A549 (cell line): ENCODE data around the gene GFPT1. TPM values are rescaled to one million over a fixed set of nuclear protein-coding genes. Genes with fewer than 3 reads are reported as not detected.

Experiments
- ATAC-seq, 2 experiments: fragments of 200-7000 bp in 1 of 2; fragments of >200 bp in 1 of 2; cut with Nextera tagmentation in 1 of 2; cut with Tn5 transposase in 1 of 2; 3 replicates each; pipeline versions ENCODE4 v1.8.0 to v1.9.1; 2018 to 2020; ENCODE audit warnings: mild to moderate bottlenecking in 1 of 2, moderate library complexity in 1 of 2
- CTCF ChIA-PET: fragments of 300-600 bp; sonication (Branson Sonifier 250); formaldehyde crosslinking; extraction: SDS; loops from one replicate; lab custom pipeline; 2021; ENCODE audit warnings: antibody characterized with exemption, inconsistent platforms; lab: Yijun Ruan, JAX
- POLR2A ChIA-PET: fragments of 350-600 bp; formaldehyde crosslinking; extraction: SDS; loops from one replicate; lab custom pipeline; 2021; ENCODE audit warnings: antibody characterized with exemption, inconsistent platforms; lab: Yijun Ruan, JAX
- DNase-seq, 2 experiments: peaks; one replicate each; pipeline versions ENCODE4 v3.0.0 to v3.0.0-alpha.2; 2011 to 2016; ENCODE audit warnings: low read depth in 1 of 2, low spot score in 1 of 2
- FAIRE-seq: peaks from 2 replicates; lab custom pipeline; 2011; peaks lifted over from hg19 to GRCh38; lab: Jason Lieb, UNC
- H3K27ac ChIP-seq, 2 experiments: fragments of >200 bp; sonication (Bioruptor Twin); formaldehyde crosslinking; 3 replicates each; pipeline ENCODE4 v1.5.1; 2016 to 2017
- H3K4me1 ChIP-seq: fragments of >200 bp; sonication (Bioruptor Twin); formaldehyde crosslinking; 3 replicates; pipeline ENCODE4 v1.6.1; 2016
- H3K4me2 ChIP-seq: fragments of >200 bp; sonication (Bioruptor Twin); formaldehyde crosslinking; 3 replicates; pipeline ENCODE4 v1.6.1; 2016
- H3K4me3 ChIP-seq: fragments of >200 bp; sonication (Bioruptor Twin); formaldehyde crosslinking; 3 replicates; pipeline ENCODE4 v1.5.1; 2016
- H3K9me3 ChIP-seq: fragments of >200 bp; sonication (Bioruptor Twin); formaldehyde crosslinking; 3 replicates; pipeline ENCODE4 v1.6.1; 2016
- CBX8 ChIP-seq: fragments of 200-600 bp; sonication (generic); IDR thresholded peaks from 2 replicates; pipeline ENCODE4 v1.6.1; 2016
- CEBPB ChIP-seq, 2 experiments: fragments of >200 bp in 1 of 2; sonication (Bioruptor Twin) in 1 of 2; formaldehyde crosslinking in 1 of 2; IDR thresholded peaks; 2 replicates each; pipeline ENCODE4 v1.6.1; 2012 to 2016
- CHD4 ChIP-seq: fragments of 200-600 bp; sonication (generic); IDR thresholded peaks from 2 replicates; pipeline ENCODE4 v1.6.1; 2016; ENCODE audit warnings: antibody characterized with exemption, mild to moderate bottlenecking, borderline replicate concordance
- FOSB ChIP-seq: fragments of 250-450 bp; sonication (Bioruptor Pico); IDR thresholded peaks from 2 replicates; pipeline ENCODE4 v1.5.0; 2020; ENCODE audit warnings: mild to moderate bottlenecking, moderate library complexity
- GATA3 ChIP-seq: IDR thresholded peaks from 2 replicates; pipeline ENCODE4 v1.6.1; 2012; ENCODE audit warnings: borderline replicate concordance
- HDAC2 ChIP-seq: fragments of 200-600 bp; sonication (generic); IDR thresholded peaks from 2 replicates; pipeline ENCODE4 v1.6.1; 2016
- HES2 ChIP-seq: fragments of >200 bp; sonication (Bioruptor Twin); formaldehyde crosslinking; IDR thresholded peaks from 2 replicates; pipeline ENCODE4 v1.6.1; 2016
- HEYL ChIP-seq: fragments of 250-450 bp; sonication (Bioruptor Pico); IDR thresholded peaks from 2 replicates; pipeline ENCODE4 v1.8.0; 2021; ENCODE audit warnings: mild to moderate bottlenecking, moderate library complexity
- HOXA7 ChIP-seq: fragments of 250-450 bp; sonication (Bioruptor Pico); IDR thresholded peaks from 2 replicates; pipeline ENCODE4 v1.5.0; 2020; ENCODE audit warnings: mild to moderate bottlenecking, moderate library complexity
- HOXB13 ChIP-seq: fragments of 250-450 bp; sonication (Bioruptor Pico); IDR thresholded peaks from 2 replicates; pipeline ENCODE4 v1.5.0; 2020; ENCODE audit warnings: low read depth, mild to moderate bottlenecking, moderate library complexity
- JUN ChIP-seq, 2 experiments: fragments of >200 bp; sonication (Bioruptor Twin); formaldehyde crosslinking; IDR thresholded peaks; 2 replicates in 1 of 2; 3 replicates in 1 of 2; pipeline ENCODE4 v1.6.1; 2016 to 2017
- KDM1A ChIP-seq: fragments of 200-600 bp; sonication (generic); IDR thresholded peaks from 2 replicates; pipeline ENCODE4 v1.6.1; 2016; ENCODE audit warnings: low read depth, mild to moderate bottlenecking
- MAFK ChIP-seq: fragments of 450-650 bp; IDR thresholded peaks from 2 replicates; pipeline ENCODE4 v1.6.1; 2014; ENCODE audit not compliant: partially characterized antibody
- MAX ChIP-seq: IDR thresholded peaks from 2 replicates; pipeline ENCODE4 v1.6.1; 2012
- MAZ ChIP-seq: fragments of 150-350 bp; IDR thresholded peaks from 2 replicates; pipeline ENCODE4 v1.6.1; 2014; ENCODE audit warnings: antibody characterized with exemption, low read depth, low read length, borderline replicate concordance
- NFE2L2 ChIP-seq: fragments of 150-350 bp; conservative IDR thresholded peaks from 2 replicates; pipeline ENCODE4 v1.6.1; 2014; ENCODE audit warnings: low read length
- PBX3 ChIP-seq: IDR thresholded peaks from 2 replicates; pipeline ENCODE4 v1.6.1; 2012
- POLR2A ChIP-seq: IDR thresholded peaks from 2 replicates; pipeline ENCODE4 v1.6.1; 2012; ENCODE audit warnings: mild to moderate bottlenecking, low read length
- POLR2AphosphoS2 ChIP-seq: conservative IDR thresholded peaks from 2 replicates; pipeline ENCODE4 v1.6.1; 2012; ENCODE audit warnings: low read length, improper control_type of control experiment, inconsistent platforms
- RAD21 ChIP-seq, 2 experiments: fragments of >200 bp in 1 of 2; sonication (Bioruptor Twin) in 1 of 2; formaldehyde crosslinking in 1 of 2; IDR thresholded peaks in 1 of 2; conservative IDR thresholded peaks in 1 of 2; 2 replicates in 1 of 2; 3 replicates in 1 of 2; pipeline ENCODE4 v1.6.1; 2012 to 2018; ENCODE audit warnings: inconsistent platforms in 1 of 2
- REST ChIP-seq: fragments of 200-600 bp; sonication (generic); IDR thresholded peaks from 2 replicates; pipeline ENCODE4 v1.6.1; 2016; ENCODE audit warnings: antibody characterized with exemption, mild to moderate bottlenecking, moderate library complexity
- SMC3 ChIP-seq: fragments of >200 bp; sonication (Bioruptor Twin); formaldehyde crosslinking; IDR thresholded peaks from 3 replicates; pipeline ENCODE4 v1.6.1; 2018; ENCODE audit warnings: inconsistent platforms
- TFCP2L1 ChIP-seq: fragments of 250-450 bp; sonication (Bioruptor Pico); IDR thresholded peaks from 2 replicates; pipeline ENCODE4 v1.5.0; 2021; ENCODE audit warnings: mild to moderate bottlenecking
- TP53 ChIP-seq: fragments of 250-450 bp; sonication (Bioruptor Pico); IDR thresholded peaks from 2 replicates; pipeline ENCODE4 v1.5.0; 2021; ENCODE audit warnings: mild to moderate bottlenecking, moderate library complexity
- ZC3H11A ChIP-seq: fragments of 450-650 bp; IDR thresholded peaks from 2 replicates; pipeline ENCODE4 v1.6.1; 2014; ENCODE audit warnings: antibody characterized with exemption, mild to moderate bottlenecking
- ZSCAN20 ChIP-seq: fragments of 250-450 bp; sonication (Bioruptor Pico); IDR thresholded peaks from 2 replicates; pipeline ENCODE4 v1.8.0; 2022; ENCODE audit warnings: mild to moderate bottlenecking, moderate library complexity
- WGBS: methylation state at CpG from one replicate; pipeline ENCODE4 v1.1.6; 2017; ENCODE audit errors: missing lambda C conversion rate; 5-methylcytosine and 5-hydroxymethylcytosine counted together
- polyA plus RNA-seq, 4 experiments: library from polyadenylated mRNA; depleted of rRNA in 3 of 4; stranded (reverse); fragments of >200 nt; fragmentation: RNase III in 1 of 4; extraction: RNeasy Plus Mini Kit Qiagen cat#74134 plus additional on column Dnase treatment in 1 of 4; gene quantifications; 2 replicates in 3 of 4; 3 replicates in 1 of 4; pipeline ENCODE4 v1.2.3, GENCODE V29; 2011 to 2017

The GFPT1 gene
- polyA plus RNA-seq, 2 of the 4 experiments (the other 2 are of a cell fraction) = 24.0 to 59.9 TPM

- H3K27ac ChIP-seq = peak overlapping the region; percentile 89 to 97
- H3K4me3 ChIP-seq = peak overlapping the region; percentile 77
- ATAC-seq (no peak), DNase-seq (peak in 1 of 2 experiments; percentile 60), FAIRE-seq (no peak)
- 51% methylated on average over 8 of the region's 8 CpGs for WGBS
- no peak for TF ChIP-seq MAX
- TF ChIP-seq CEBPB (IDR thresholded peaks at IDR 0.05) = peak in 1 of 2 experiments; percentile 41; a peak in 1 of 4 replicates
- TF ChIP-seq, all 56 proteins: peak for 1
- POLR2A ChIA-PET = interaction anchor here (1.1 kb wide), 1 partner anchor 52 kb away, joined by 3 read pairs; no protein-coding TSS in a partner anchor
- Histone ChIP-seq H3K4me1 (peaks cover 58% of the 10 kb centered on the region), H3K4me2 (peak overlapping the region; percentile 83), H3K9me3 (no peaks in the 10 kb centered on the region)
- CTCF ChIA-PET = interaction anchor here (0.6 to 3.8 kb wide), 4 partner anchors 10 to 80 kb away, joined by 3 to 15 read pairs (median 4); no protein-coding TSS in a partner anchor
Measured at GRCh38 chr2:69385443-69386151, 1.4 kb downstream of the GFPT1 start.

- CTCF ChIA-PET = interaction anchor here (0.7 to 3.8 kb wide), 4 partner anchors 9 to 417 kb away, joined by 3 to 15 read pairs (median 4); no protein-coding TSS in a partner anchor
Measured at GRCh38 chr2:69384618-69385081, 2.4 kb downstream of the GFPT1 start.

GRCh38 chr2:69383176-69383812 is 3.7 kb downstream of the GFPT1 start:
- DNase-seq (no peak), ATAC-seq (no peak), FAIRE-seq (no peak)
- Histone ChIP-seq H3K4me1 (peaks cover 63% of the 10 kb centered on the region), H3K27ac (peak overlapping the region; percentile 47 to 75; a peak in 4 of 6 replicates), H3K9me3 (no peaks in the 10 kb centered on the region), H3K4me3 (no peak overlapping the region), H3K4me2 (peak overlapping the region; percentile 83)
- ChIA-PET CTCF (interaction anchor here (3.8 kb wide), 1 partner anchor 7 kb away, joined by 15 read pairs; no protein-coding TSS in a partner anchor), POLR2A (no interaction called here)
- TF ChIP-seq HOXA7 (CRISPR knock-in tag) = no peak
- TF ChIP-seq MAFK = peak; percentile 97
- TF ChIP-seq ZC3H11A = peak; percentile 99
- whole genome bisulfite sequencing = 95% methylated on average over 7 of the region's 7 CpGs

More at GRCh38 chr2:69384618-69385081, 2.4 kb downstream of the GFPT1 start:
- ATAC-seq = no peak
- Histone ChIP-seq H3K4me3 (peak overlapping the region; percentile 77; the same call in 2 of the 3 replicates), H3K4me2 (peak overlapping the region; percentile 83), H3K9me3 (no peaks in the 10 kb centered on the region), H3K4me1 (peaks cover 63% of the 10 kb centered on the region), H3K27ac (peak overlapping the region; percentile 89 to 97)
- TF ChIP-seq NFE2L2 = no peak
- TF ChIP-seq MAZ = no peak
- no peak for TF ChIP-seq GATA3
- no peak for TF ChIP-seq RAD21 (conservative IDR thresholded peaks at IDR 0.05 in 1 of 2, IDR thresholded peaks at IDR 0.05 in 1 of 2)
- TF ChIP-seq TFCP2L1 (CRISPR knock-in tag) = no peak
- no peak for TF ChIP-seq HOXB13 (CRISPR knock-in tag)
- TF ChIP-seq HDAC2 = no peak
- WGBS = 81% methylated on average over 5 of the region's 5 CpGs
- no peak for FAIRE-seq
- DNase-seq = no peak
- POLR2A ChIA-PET = no interaction called here

- WGBS = 16% methylated on average over 2 of the region's 2 CpGs
- POLR2A ChIA-PET = no interaction called here
- Histone ChIP-seq H3K9me3 (no peaks in the 10 kb centered on the region), H3K4me3 (no peak overlapping the region), H3K4me2 (peak overlapping the region; percentile 83), H3K4me1 (peaks cover 57% of the 10 kb centered on the region), H3K27ac (peak overlapping the region; percentile 47 to 75; a peak in 5 of 6 replicates)
- FAIRE-seq = no peak
- CTCF ChIA-PET = no interaction called here
- ATAC-seq = peak in 1 of 2 experiments; percentile 1; a peak in 1 of 6 replicates
- DNase-seq = peak in 1 of 2 experiments; percentile 47
- TF ChIP-seq SMC3 = no peak
- no peak for TF ChIP-seq TP53 (CRISPR knock-in tag)
- no peak for TF ChIP-seq PBX3
- no peak for TF ChIP-seq HES2
- TF ChIP-seq CHD4 = no peak
- TF ChIP-seq POLR2A = no peak
- no peak for TF ChIP-seq POLR2AphosphoS2
- TF ChIP-seq CBX8 = no peak
- TF ChIP-seq HEYL (CRISPR knock-in tag) = no peak
- TF ChIP-seq GATA3 = no peak
- no peak for TF ChIP-seq REST
- TF ChIP-seq FOSB (CRISPR knock-in tag) = no peak
- TF ChIP-seq ZSCAN20 (CRISPR knock-in tag) = no peak
- no peak for TF ChIP-seq JUN (IDR thresholded peaks at IDR 0.05)
- TF ChIP-seq KDM1A = no peak
Measured at GRCh38 chr2:69382547-69382946, 4.5 kb downstream of the GFPT1 start.
